Bronchial epithelial cell (primary cell): Measurements from ENCODE around the gene KRT86. TPM values are rescaled to one million over a fixed set of nuclear protein-coding genes. Genes with fewer than 3 reads are reported as not detected.
A peak's percentile ranks its signal among the peaks of the same experiment; 100 is the strongest.
"Not testable (repeated sequence)": the region's sequence is repeated elsewhere in the genome, so short reads cannot be mapped to it uniquely, and the experiment has no call there.

ENCODE experiments used
- DNase-seq: peaks from one replicate; pipeline ENCODE4 v3.0.0-alpha.2; 2010; ENCODE audit warnings: low read depth
- FAIRE-seq: peaks from 2 replicates; lab custom pipeline; 2011; peaks lifted over from hg19 to GRCh38; lab: Jason Lieb, UNC
- H3K27me3 ChIP-seq: 2 replicates; pipeline ENCODE4 v1.5.1; 2011; ENCODE audit warnings: low read length; ENCODE audit not compliant: control insufficient read depth, insufficient read depth
- H3K36me3 ChIP-seq: 2 replicates; pipeline ENCODE4 v1.5.1; 2011; ENCODE audit warnings: low read length; ENCODE audit not compliant: control insufficient read depth, insufficient read depth
- H3K4me3 ChIP-seq: 2 replicates; pipeline ENCODE4 v1.5.1; 2011; ENCODE audit warnings: mild to moderate bottlenecking, low read depth, low read length, control low read depth
- CTCF ChIP-seq: IDR thresholded peaks from 2 replicates; pipeline ENCODE4 v1.5.1; 2011; ENCODE audit warnings: mild to moderate bottlenecking, moderate library complexity, low read length, control low read depth, inconsistent platforms; ENCODE audit not compliant: insufficient read depth, severe bottlenecking
- total RNA-seq: library from RNA; depleted of rRNA; stranded (reverse); fragments of >200 nt; gene quantifications from 2 replicates; pipeline ENCODE4 v1.2.1, GENCODE V29; 2014

KRT86 gene
- total RNA-seq, 1 donor from 2014 or later, result 0.26 TPM

GRCh38 chr12:52249511-52250047 is 24.9 kb upstream of the KRT86 start:
- no peak for FAIRE-seq

GRCh38 chr12:52250048-52250990 is 24.1 kb upstream of the KRT86 start:
- TF ChIP-seq CTCF, result no peak
- Histone ChIP-seq H3K4me3 (no peak overlapping the region), H3K27me3 (no peaks in the 10 kb centered on the region), H3K36me3 (no peaks in the 10 kb centered on the region)
- DNase-seq (no peak), FAIRE-seq (no peak)

More at GRCh38 chr12:52249511-52250047, 24.9 kb upstream of the KRT86 start:
- H3K27me3 ChIP-seq, result no peaks in the 10 kb centered on the region
- no peak overlapping the region for H3K4me3 ChIP-seq
- DNase-seq, result no peak
- TF ChIP-seq CTCF, result no peak
- H3K36me3 ChIP-seq, result no peaks in the 10 kb centered on the region

GRCh38 chr12:52251367-52252051 is 22.9 kb upstream of the KRT86 start:
- FAIRE-seq, result no peak
- no peaks in the 10 kb centered on the region for H3K36me3 ChIP-seq
- TF ChIP-seq CTCF, result no peak
- no peak overlapping the region for H3K4me3 ChIP-seq
- H3K27me3 ChIP-seq, result no peaks in the 10 kb centered on the region
- DNase-seq, result no peak

GRCh38 chr12:52252175-52252615 is 22.2 kb upstream of the KRT86 start:
- not testable (repeated sequence) for DNase-seq

More at GRCh38 chr12:52252175-52252615, 22.2 kb upstream of the KRT86 start:
- H3K27me3 ChIP-seq, H3K4me3 ChIP-seq, H3K36me3 ChIP-seq: not testable (repeated sequence)
- TF ChIP-seq CTCF, result peak; percentile 28
- FAIRE-seq, result peak; percentile 18
